HL-60 (cell line): ENCODE results near the gene TMEM132D.

ENCODE experiments used
- GABPA ChIP-seq: IDR thresholded peaks from 2 replicates; pipeline ENCODE4 v1.6.1; 2012; ENCODE audit warnings: low read depth
- POLR2AphosphoS5 ChIP-seq: IDR thresholded peaks from 2 replicates; pipeline ENCODE4 v1.6.1; 2012; ENCODE audit warnings: low read depth
- REST ChIP-seq: IDR thresholded peaks from 2 replicates; pipeline ENCODE4 v1.6.1; 2012; ENCODE audit warnings: low read depth; ENCODE audit not compliant: insufficient replicate concordance
- SPI1 ChIP-seq: IDR thresholded peaks from 2 replicates; pipeline ENCODE4 v1.6.1; 2012; ENCODE audit warnings: low read depth, mild to moderate bottlenecking, borderline replicate concordance
- TF ChIP-seq, protein P1 (sequence below): IDR thresholded peaks from one replicate; pipeline ENCODE4 v1.5.1; 2011; ENCODE audit warnings: low read length, control low read depth, inconsistent platforms; ENCODE audit not compliant: insufficient read depth

- TF ChIP-seq, protein P1, sequence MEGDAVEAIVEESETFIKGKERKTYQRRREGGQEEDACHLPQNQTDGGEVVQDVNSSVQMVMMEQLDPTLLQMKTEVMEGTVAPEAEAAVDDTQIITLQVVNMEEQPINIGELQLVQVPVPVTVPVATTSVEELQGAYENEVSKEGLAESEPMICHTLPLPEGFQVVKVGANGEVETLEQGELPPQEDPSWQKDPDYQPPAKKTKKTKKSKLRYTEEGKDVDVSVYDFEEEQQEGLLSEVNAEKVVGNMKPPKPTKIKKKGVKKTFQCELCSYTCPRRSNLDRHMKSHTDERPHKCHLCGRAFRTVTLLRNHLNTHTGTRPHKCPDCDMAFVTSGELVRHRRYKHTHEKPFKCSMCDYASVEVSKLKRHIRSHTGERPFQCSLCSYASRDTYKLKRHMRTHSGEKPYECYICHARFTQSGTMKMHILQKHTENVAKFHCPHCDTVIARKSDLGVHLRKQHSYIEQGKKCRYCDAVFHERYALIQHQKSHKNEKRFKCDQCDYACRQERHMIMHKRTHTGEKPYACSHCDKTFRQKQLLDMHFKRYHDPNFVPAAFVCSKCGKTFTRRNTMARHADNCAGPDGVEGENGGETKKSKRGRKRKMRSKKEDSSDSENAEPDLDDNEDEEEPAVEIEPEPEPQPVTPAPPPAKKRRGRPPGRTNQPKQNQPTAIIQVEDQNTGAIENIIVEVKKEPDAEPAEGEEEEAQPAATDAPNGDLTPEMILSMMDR, result no peak
- TF ChIP-seq REST (no peak), GABPA (no peak), POLR2AphosphoS5 (no peak), SPI1 (no peak)
Measured at GRCh38 chr12:129081755-129082250, 822.0 kb downstream of the TMEM132D start.
